Liver (tissue), 9 donors: ENCODE measurements around the gene CCR3. TPM values are rescaled to one million over a fixed set of nuclear protein-coding genes. Genes with fewer than 3 reads are reported as not detected.

Experiments
- DNase-seq: peaks from one replicate; pipeline ENCODE4 v3.0.0-alpha.2; 2017; ENCODE audit warnings: low spot score
- H3K27ac ChIP-seq, 2 donors: one replicate each; pipeline ENCODE4 v1.7.0; 2013; ENCODE audit warnings: inconsistent platforms in 2 of 2, low read length in 2 of 2, control low read depth in 1 of 2, low read depth in 1 of 2, mild to moderate bottlenecking in 1 of 2
- H3K27me3 ChIP-seq, 4 donors: one replicate each; pipeline versions ENCODE4 v1.6.1 to v1.7.0; 2013; ENCODE audit warnings: low read length in 3 of 4, inconsistent platforms in 1 of 4, mild to moderate bottlenecking in 1 of 4, moderate library complexity in 1 of 4; ENCODE audit not compliant: control insufficient read depth in 4 of 4, insufficient read depth in 4 of 4
- H3K36me3 ChIP-seq, 4 donors: one replicate each; pipeline versions ENCODE4 v1.6.1 to v1.7.0; 2013; ENCODE audit warnings: low read length in 3 of 4, mild to moderate bottlenecking in 3 of 4, low read depth in 1 of 4, moderate library complexity in 1 of 4; ENCODE audit not compliant: control insufficient read depth in 4 of 4, insufficient read depth in 3 of 4
- H3K4me1 ChIP-seq, 4 donors: one replicate each; pipeline versions ENCODE4 v1.6.1 to v1.7.0; 2013; ENCODE audit warnings: low read length in 3 of 4, mild to moderate bottlenecking in 3 of 4, moderate library complexity in 1 of 4; ENCODE audit not compliant: control insufficient read depth in 4 of 4, insufficient read depth in 4 of 4
- H3K4me3 ChIP-seq, 3 donors: one replicate each; pipeline versions ENCODE4 v1.6.1 to v1.7.0; 2013; ENCODE audit warnings: low read length in 3 of 3, control low read depth in 1 of 3, low read depth in 1 of 3, mild to moderate bottlenecking in 1 of 3
- H3K9ac ChIP-seq, 2 donors: one replicate each; pipeline ENCODE4 v1.7.0; 2013; ENCODE audit warnings: low read length in 2 of 2, mild to moderate bottlenecking in 2 of 2, moderate library complexity in 2 of 2, control low read depth in 1 of 2, low read depth in 1 of 2
- H3K9me3 ChIP-seq, 4 donors: one replicate each; pipeline versions ENCODE4 v1.6.1 to v1.7.0; 2013; ENCODE audit warnings: low read length in 3 of 4; ENCODE audit not compliant: control insufficient read depth in 4 of 4
- EGR1 ChIP-seq, 2 donors: IDR thresholded peaks; 2 replicates each; pipeline ENCODE4 v1.6.1; 2016 to 2018; ENCODE audit warnings: antibody characterized with exemption in 2 of 2, low read depth in 2 of 2
- FOXA1 ChIP-seq: IDR thresholded peaks from 2 replicates; pipeline ENCODE4 v1.6.1; 2016; ENCODE audit warnings: antibody characterized with exemption
- FOXA2 ChIP-seq: IDR thresholded peaks from 2 replicates; pipeline ENCODE4 v1.6.1; 2016; ENCODE audit warnings: antibody characterized with exemption
- GABPA ChIP-seq, 2 donors: IDR thresholded peaks in 1 of 2; conservative IDR thresholded peaks in 1 of 2; 2 replicates each; pipeline ENCODE4 v1.6.1; 2016; ENCODE audit warnings: antibody characterized with exemption in 2 of 2, mild to moderate bottlenecking in 1 of 2, moderate library complexity in 1 of 2
- HNF4A ChIP-seq, 2 donors: conservative IDR thresholded peaks; 2 replicates each; pipeline ENCODE4 v1.6.1; 2016; ENCODE audit warnings: antibody characterized with exemption in 2 of 2, mild to moderate bottlenecking in 2 of 2
- HNF4G ChIP-seq: IDR thresholded peaks from 2 replicates; pipeline ENCODE4 v1.6.1; 2016; ENCODE audit warnings: antibody characterized with exemption
- JUND ChIP-seq, 2 donors: IDR thresholded peaks; 2 replicates each; pipeline ENCODE4 v1.6.1; 2016; ENCODE audit warnings: antibody characterized with exemption in 2 of 2
- NR2F2 ChIP-seq: IDR thresholded peaks from 2 replicates; pipeline ENCODE4 v1.6.1; 2016; ENCODE audit warnings: antibody characterized with exemption
- RAD21 ChIP-seq, 2 donors: IDR thresholded peaks; 2 replicates each; pipeline ENCODE4 v1.6.1; 2016; ENCODE audit warnings: antibody characterized with exemption in 2 of 2, mild to moderate bottlenecking in 2 of 2
- RXRA ChIP-seq, 2 donors: IDR thresholded peaks; 2 replicates each; pipeline ENCODE4 v1.6.1; 2017 to 2018; ENCODE audit warnings: antibody characterized with exemption in 2 of 2, mild to moderate bottlenecking in 1 of 2
- SP1 ChIP-seq: IDR thresholded peaks from 2 replicates; pipeline ENCODE4 v1.6.1; 2018; ENCODE audit warnings: antibody characterized with exemption, mild to moderate bottlenecking
- TAF1 ChIP-seq: conservative IDR thresholded peaks from 2 replicates; pipeline ENCODE4 v1.6.1; 2016; ENCODE audit warnings: antibody characterized with exemption, mild to moderate bottlenecking
- YY1 ChIP-seq: IDR thresholded peaks from 2 replicates; pipeline ENCODE4 v1.6.1; 2016; ENCODE audit warnings: antibody characterized with exemption, mild to moderate bottlenecking
- WGBS: extraction: QIAGEN DNeasy Blood & Tissue Kit; methylation state at CpG from one replicate; pipeline ENCODE4 v1.1.7; 2013; 5-methylcytosine and 5-hydroxymethylcytosine counted together
- polyA plus RNA-seq, 2 donors: library from polyadenylated mRNA; stranded (reverse) in 1 of 2; unstranded in 1 of 2; fragments of 200-250 nt in 1 of 2; fragments of >200 nt in 1 of 2; fragmentation: Nextera tagmentation in 1 of 2; extraction: Ambion mirVana in 1 of 2; gene quantifications; one replicate each; pipeline versions ENCODE4 v1.2.1 to v1.2.3, GENCODE V29; 2013 to 2015
- total RNA-seq, 2 donors: library from RNA; depleted of rRNA; stranded (reverse); fragments of >200 nt; gene quantifications; one replicate each; pipeline ENCODE4 v1.2.3, GENCODE V29; 2014
- TF ChIP-seq, protein P1 (sequence below): fragments of 150-350 bp; IDR thresholded peaks from 2 replicates; pipeline ENCODE4 v1.5.1; 2017; ENCODE audit warnings: improper control_type of control experiment, low read depth, low read length; ENCODE audit not compliant: missing input control
- TF ChIP-seq, protein P2 (sequence below): IDR thresholded peaks from 2 replicates; pipeline ENCODE4 v1.6.1; 2016; ENCODE audit warnings: antibody characterized with exemption
- TF ChIP-seq, protein P3 (sequence below): IDR thresholded peaks from 2 replicates; pipeline ENCODE4 v1.6.1; 2016; ENCODE audit warnings: antibody characterized with exemption, mild to moderate bottlenecking
- TF ChIP-seq, protein P4 (sequence below): IDR thresholded peaks from 2 replicates; pipeline ENCODE4 v1.6.1; 2016; ENCODE audit warnings: antibody characterized with exemption
- TF ChIP-seq, protein P5 (sequence below): IDR thresholded peaks from 2 replicates; pipeline ENCODE4 v1.6.1; 2016; ENCODE audit warnings: antibody characterized with exemption
- donor health status: healthy.
- donor health status: healthy.
- donor health status: healthy.
- donor health status: healthy.
- donor health status: healthy.

The CCR3 gene
- total and polyA plus RNA-seq, 4 donors, result 0.05 to 0.13 TPM; not detected in 2

GRCh38 chr3:46285931-46286619, 43.8 kb downstream of the CCR3 start:
- Histone ChIP-seq H3K4me3 (no peak overlapping the region), H3K4me1 (no peaks in the 10 kb centered on the region), H3K9ac (no peak overlapping the region), H3K36me3 (no peaks in the 10 kb centered on the region), H3K27ac (no peak overlapping the region), H3K9me3 (no peaks in the 10 kb centered on the region), H3K27me3 (no peaks in the 10 kb centered on the region)
- WGBS, result 87% methylated on average over 5 of the region's 5 CpGs
- no peak for DNase-seq
- no peak for TF ChIP-seq RAD21 (IDR thresholded peaks at IDR 0.05)
- no peak for TF ChIP-seq RXRA (IDR thresholded peaks at IDR 0.05)
- TF ChIP-seq HNF4G, result no peak
- TF ChIP-seq TAF1, result no peak
- no peak for TF ChIP-seq GABPA (IDR thresholded peaks at IDR 0.05 in 1 of 2, conservative IDR thresholded peaks at IDR 0.05 in 1 of 2)
- TF ChIP-seq, protein P1, sequence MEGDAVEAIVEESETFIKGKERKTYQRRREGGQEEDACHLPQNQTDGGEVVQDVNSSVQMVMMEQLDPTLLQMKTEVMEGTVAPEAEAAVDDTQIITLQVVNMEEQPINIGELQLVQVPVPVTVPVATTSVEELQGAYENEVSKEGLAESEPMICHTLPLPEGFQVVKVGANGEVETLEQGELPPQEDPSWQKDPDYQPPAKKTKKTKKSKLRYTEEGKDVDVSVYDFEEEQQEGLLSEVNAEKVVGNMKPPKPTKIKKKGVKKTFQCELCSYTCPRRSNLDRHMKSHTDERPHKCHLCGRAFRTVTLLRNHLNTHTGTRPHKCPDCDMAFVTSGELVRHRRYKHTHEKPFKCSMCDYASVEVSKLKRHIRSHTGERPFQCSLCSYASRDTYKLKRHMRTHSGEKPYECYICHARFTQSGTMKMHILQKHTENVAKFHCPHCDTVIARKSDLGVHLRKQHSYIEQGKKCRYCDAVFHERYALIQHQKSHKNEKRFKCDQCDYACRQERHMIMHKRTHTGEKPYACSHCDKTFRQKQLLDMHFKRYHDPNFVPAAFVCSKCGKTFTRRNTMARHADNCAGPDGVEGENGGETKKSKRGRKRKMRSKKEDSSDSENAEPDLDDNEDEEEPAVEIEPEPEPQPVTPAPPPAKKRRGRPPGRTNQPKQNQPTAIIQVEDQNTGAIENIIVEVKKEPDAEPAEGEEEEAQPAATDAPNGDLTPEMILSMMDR, result no peak
- TF ChIP-seq FOXA1, result no peak
- no peak for TF ChIP-seq FOXA2
- TF ChIP-seq, protein P2, sequence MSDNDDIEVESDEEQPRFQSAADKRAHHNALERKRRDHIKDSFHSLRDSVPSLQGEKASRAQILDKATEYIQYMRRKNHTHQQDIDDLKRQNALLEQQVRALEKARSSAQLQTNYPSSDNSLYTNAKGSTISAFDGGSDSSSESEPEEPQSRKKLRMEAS, result no peak
- TF ChIP-seq JUND (IDR thresholded peaks at IDR 0.05), result no peak
- TF ChIP-seq, protein P3, sequence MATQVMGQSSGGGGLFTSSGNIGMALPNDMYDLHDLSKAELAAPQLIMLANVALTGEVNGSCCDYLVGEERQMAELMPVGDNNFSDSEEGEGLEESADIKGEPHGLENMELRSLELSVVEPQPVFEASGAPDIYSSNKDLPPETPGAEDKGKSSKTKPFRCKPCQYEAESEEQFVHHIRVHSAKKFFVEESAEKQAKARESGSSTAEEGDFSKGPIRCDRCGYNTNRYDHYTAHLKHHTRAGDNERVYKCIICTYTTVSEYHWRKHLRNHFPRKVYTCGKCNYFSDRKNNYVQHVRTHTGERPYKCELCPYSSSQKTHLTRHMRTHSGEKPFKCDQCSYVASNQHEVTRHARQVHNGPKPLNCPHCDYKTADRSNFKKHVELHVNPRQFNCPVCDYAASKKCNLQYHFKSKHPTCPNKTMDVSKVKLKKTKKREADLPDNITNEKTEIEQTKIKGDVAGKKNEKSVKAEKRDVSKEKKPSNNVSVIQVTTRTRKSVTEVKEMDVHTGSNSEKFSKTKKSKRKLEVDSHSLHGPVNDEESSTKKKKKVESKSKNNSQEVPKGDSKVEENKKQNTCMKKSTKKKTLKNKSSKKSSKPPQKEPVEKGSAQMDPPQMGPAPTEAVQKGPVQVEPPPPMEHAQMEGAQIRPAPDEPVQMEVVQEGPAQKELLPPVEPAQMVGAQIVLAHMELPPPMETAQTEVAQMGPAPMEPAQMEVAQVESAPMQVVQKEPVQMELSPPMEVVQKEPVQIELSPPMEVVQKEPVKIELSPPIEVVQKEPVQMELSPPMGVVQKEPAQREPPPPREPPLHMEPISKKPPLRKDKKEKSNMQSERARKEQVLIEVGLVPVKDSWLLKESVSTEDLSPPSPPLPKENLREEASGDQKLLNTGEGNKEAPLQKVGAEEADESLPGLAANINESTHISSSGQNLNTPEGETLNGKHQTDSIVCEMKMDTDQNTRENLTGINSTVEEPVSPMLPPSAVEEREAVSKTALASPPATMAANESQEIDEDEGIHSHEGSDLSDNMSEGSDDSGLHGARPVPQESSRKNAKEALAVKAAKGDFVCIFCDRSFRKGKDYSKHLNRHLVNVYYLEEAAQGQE, result no peak
- no peak for TF ChIP-seq NR2F2
- no peak for TF ChIP-seq HNF4A (conservative IDR thresholded peaks at IDR 0.05)
- TF ChIP-seq, protein P4, sequence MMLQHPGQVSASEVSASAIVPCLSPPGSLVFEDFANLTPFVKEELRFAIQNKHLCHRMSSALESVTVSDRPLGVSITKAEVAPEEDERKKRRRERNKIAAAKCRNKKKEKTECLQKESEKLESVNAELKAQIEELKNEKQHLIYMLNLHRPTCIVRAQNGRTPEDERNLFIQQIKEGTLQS, result no peak
- no peak for TF ChIP-seq SP1

- Histone ChIP-seq H3K36me3 (no peaks in the 10 kb centered on the region), H3K27ac (no peak overlapping the region), H3K27me3 (no peaks in the 10 kb centered on the region), H3K4me1 (no peaks in the 10 kb centered on the region), H3K9ac (no peak overlapping the region), H3K9me3 (no peaks in the 10 kb centered on the region), H3K4me3 (no peak overlapping the region)
- 84% methylated on average over 5 of the region's 5 CpGs for WGBS
- DNase-seq, result no peak
- TF ChIP-seq RXRA (IDR thresholded peaks at IDR 0.05) (no peak), JUND (IDR thresholded peaks at IDR 0.05) (no peak), TAF1 (no peak), GABPA (IDR thresholded peaks at IDR 0.05 in 1 of 2, conservative IDR thresholded peaks at IDR 0.05 in 1 of 2) (no peak), RAD21 (IDR thresholded peaks at IDR 0.05) (no peak), NR2F2 (no peak), HNF4A (conservative IDR thresholded peaks at IDR 0.05) (no peak), FOXA1 (no peak), EGR1 (IDR thresholded peaks at IDR 0.05; ENCODE audit: low read depth in 2 of 2) (no peak), YY1 (no peak), HNF4G (no peak), SP1 (no peak)
- TF ChIP-seq, protein P4, result no peak
- TF ChIP-seq, protein P5, sequence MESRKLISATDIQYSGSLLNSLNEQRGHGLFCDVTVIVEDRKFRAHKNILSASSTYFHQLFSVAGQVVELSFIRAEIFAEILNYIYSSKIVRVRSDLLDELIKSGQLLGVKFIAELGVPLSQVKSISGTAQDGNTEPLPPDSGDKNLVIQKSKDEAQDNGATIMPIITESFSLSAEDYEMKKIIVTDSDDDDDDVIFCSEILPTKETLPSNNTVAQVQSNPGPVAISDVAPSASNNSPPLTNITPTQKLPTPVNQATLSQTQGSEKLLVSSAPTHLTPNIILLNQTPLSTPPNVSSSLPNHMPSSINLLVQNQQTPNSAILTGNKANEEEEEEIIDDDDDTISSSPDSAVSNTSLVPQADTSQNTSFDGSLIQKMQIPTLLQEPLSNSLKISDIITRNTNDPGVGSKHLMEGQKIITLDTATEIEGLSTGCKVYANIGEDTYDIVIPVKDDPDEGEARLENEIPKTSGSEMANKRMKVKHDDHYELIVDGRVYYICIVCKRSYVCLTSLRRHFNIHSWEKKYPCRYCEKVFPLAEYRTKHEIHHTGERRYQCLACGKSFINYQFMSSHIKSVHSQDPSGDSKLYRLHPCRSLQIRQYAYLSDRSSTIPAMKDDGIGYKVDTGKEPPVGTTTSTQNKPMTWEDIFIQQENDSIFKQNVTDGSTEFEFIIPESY, result no peak
- TF ChIP-seq, protein P2, result no peak
Observed at GRCh38 chr3:46286947-46287565, 44.8 kb downstream of the CCR3 start.
